M059J (cell line): Measurements from ENCODE around the gene TECPR2. TPM values are rescaled to one million over a fixed set of nuclear protein-coding genes. Genes with fewer than 3 reads are reported as not detected.
"Not testable (repeated sequence)": the region's sequence is repeated elsewhere in the genome, so short reads cannot be mapped to it uniquely, and the experiment has no call there.

Source experiments
- DNase-seq: peaks from one replicate; pipeline ENCODE4 v3.0.0-alpha.2; 2012; ENCODE audit warnings: low read depth
- total RNA-seq: library from RNA; depleted of rRNA; stranded (reverse); fragments of >200 nt; shearing (Covaris generic); gene quantifications from 2 replicates; pipeline ENCODE4 v1.2.3, GENCODE V29; 2014

The TECPR2 gene
- total RNA-seq, 1 experiment from 2014 or later = 6.2 TPM

- no peak for DNase-seq
These were observed 165.9 kb downstream of the TECPR2 start for GRCh38 chr14:102528431-102529170.

GRCh38 chr14:102530828-102531478 is 168.2 kb downstream of the TECPR2 start:
- DNase-seq = no peak

DNA sequence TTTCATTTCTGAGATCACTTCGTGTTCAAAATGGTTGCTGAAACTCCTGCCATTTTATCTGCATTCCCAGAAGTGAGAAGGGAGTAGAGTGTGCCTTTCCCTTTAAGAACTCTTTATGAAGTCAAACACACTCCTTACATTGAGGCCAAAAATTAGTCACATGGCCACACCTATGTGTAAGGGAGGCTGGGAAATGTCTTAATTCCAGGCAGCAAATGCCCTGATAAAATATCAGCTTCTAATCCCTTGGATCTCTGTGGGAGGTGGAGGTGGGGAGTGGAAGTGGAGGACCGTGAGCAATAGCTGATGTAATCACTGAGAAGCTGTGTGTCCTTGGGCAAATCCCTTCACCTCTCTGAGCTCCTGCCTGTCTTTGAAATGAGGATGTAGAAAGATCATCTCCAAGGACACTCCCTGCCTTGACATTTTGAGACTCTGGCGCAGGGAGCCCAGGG is 169.5 kb downstream of the TECPR2 start:
- DNase-seq = no peak

DNA sequence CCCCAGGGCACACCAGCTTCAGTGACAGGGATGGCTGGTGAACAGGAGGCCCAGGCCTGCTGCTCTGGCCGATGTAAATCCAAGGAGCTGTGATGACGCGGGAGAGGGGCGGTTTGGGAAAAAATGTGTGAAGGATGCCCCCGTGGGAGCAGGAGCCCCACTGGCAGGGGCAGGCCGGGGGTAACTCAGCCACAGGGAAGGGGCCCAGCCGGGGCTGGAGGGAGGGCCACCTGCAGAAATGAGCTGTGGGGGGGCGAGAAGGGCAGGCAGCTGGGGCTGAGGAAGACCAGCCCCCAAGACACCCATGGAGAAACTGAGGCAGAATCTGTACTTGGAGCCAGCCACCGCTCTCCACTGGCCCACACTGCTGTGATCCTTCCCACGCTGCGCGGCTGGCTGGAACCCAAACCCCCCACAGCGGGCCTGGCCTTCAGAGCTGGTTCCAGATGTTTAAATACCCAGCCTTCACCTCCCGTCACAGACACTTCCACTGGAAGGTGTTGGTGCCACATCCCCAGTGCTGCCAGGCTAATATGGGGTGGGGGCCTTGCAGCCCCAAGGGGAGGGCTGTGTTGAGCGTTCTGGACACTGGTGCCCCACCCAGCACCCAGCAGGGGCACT is 175.3 kb downstream of the TECPR2 start:
- no peak for DNase-seq

- DNase-seq = no peak
These were observed 176.1 kb downstream of the TECPR2 start for GRCh38 chr14:102538602-102539543.

- no peak for DNase-seq
These were observed 177.0 kb downstream of the TECPR2 start for GRCh38 chr14:102539544-102540314.

- no peak for DNase-seq
These were observed 177.7 kb downstream of the TECPR2 start for GRCh38 chr14:102540315-102541028.

DNA sequence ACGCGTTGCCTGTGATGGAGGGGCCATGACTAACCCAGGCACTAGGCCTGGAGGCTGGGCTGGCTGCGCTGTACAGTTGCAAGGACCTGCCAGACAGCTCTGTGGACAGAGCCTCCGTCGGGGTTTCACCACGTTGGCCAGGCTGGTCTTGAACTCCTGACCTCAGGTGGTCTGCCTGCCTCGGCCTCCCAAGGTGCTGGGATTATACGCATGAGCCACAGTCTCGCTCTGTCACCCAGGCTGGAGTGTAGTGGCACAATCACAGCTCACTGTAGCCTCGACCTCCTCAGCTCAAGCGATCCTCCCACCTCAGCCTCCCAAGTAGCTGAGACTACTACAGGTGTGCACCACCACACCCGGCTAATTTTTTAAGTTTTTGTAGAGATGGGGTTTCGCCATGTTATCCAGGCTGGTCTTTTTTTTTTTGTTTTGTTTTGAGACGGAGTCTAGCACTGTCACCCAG is 178.3 kb downstream of the TECPR2 start:
- not testable (repeated sequence) for DNase-seq

- DNase-seq = no peak
These were observed 179.0 kb downstream of the TECPR2 start for GRCh38 chr14:102541771-102542170.

- DNase-seq = no peak
These were observed 181.5 kb downstream of the TECPR2 start for GRCh38 chr14:102544046-102544746.

- DNase-seq = no peak
These were observed 182.2 kb downstream of the TECPR2 start for GRCh38 chr14:102544747-102545460.

GRCh38 chr14:102545461-102546265 is 182.9 kb downstream of the TECPR2 start:
- DNase-seq = no peak

GRCh38 chr14:102548616-102549240 is 186.0 kb downstream of the TECPR2 start:
- DNase-seq = no peak

GRCh38 chr14:102550927-102551401 is 188.2 kb downstream of the TECPR2 start:
- not testable (repeated sequence) for DNase-seq
